ENCODE data around the gene TUB.

GRCh38 chr11:8127447-8127846 is 46.4 kb downstream of the TUB start:
- TF ChIP-seq POLR2AphosphoS5 (IDR thresholded peaks at IDR 0.05) (no peak), CTCF (IDR thresholded peaks at IDR 0.05) (no peak), POLR2A (IDR thresholded peaks at IDR 0.05) (no peak)

All from prostate gland (tissue), 2 donors.